IPS-18c (cell line): ENCODE results near the gene HOOK1.
"Not testable (repeated sequence)": the region's sequence is repeated elsewhere in the genome, so short reads cannot be mapped to it uniquely, and the experiment has no call there.

Experiments used
- H3K4me3 ChIP-seq: 2 replicates; pipeline ENCODE4 v1.7.0; 2013; ENCODE audit warnings: low read depth, mild to moderate bottlenecking, low read length, moderate library complexity; ENCODE audit not compliant: insufficient read depth
- H3K9me3 ChIP-seq: one replicate; pipeline ENCODE4 v1.6.1; 2013; ENCODE audit warnings: mild to moderate bottlenecking, low read length, moderate library complexity; ENCODE audit not compliant: control insufficient read depth, insufficient read depth

Gene HOOK1

DNA sequence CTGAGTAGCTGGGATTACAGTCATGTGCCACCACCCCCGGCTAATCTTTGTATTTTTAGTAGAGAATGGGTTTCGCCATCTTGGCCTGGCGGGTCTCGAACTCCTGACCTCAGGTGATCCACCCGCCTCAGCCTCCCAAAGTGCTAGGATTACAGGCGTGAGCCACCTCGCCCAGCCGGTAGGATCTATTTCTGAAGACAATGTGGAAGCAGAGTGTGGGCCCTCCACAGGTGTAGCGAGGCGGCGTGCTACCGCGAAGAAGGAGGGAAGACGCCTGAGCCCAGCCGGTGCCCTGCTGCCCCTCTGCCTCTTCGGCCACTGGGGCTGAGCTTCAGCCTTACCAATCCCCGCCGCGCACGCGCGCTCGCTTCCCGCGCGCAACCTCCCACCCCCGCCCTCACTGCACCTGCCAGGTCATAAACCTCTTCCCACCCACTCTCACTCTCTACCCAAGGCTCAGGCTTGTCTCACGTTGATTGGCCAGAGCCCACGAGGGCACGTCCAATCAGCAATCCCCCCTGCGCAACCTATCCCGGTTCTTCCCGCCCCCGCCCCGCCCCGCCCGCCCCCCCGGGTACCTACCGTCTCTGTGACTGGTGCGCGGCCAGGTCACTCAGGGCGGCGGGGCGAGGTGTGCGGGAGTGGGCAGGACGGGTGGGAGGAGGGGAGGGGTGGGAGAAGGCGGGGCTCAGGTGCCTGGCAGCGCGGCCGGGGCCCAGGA lies 409 bp upstream of the HOOK1 start:
- Histone ChIP-seq H3K4me3 (peak overlapping the region; percentile 75; the same call in 1 of the 2 replicates), H3K9me3 (peaks cover 2% of the 10 kb centered on the region)

DNA sequence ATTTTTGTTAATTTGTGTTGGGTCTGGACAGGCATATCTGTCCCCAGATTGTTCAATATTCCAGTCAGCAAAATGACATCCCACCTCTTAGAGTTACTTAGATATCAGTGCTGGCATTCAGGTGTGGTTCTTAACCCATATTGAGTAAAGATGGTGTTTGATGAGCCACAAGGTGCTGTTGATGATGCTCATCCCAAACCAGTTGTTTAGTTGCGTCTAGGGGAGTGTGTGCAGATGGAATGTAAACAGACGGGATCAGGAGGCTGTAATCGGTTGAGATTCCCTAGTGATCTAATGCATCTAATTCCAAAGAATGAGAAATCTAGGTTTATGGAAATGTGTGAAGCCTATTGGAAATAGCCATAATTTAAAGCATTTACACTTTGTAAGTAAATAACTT lies 1.1 kb downstream of the HOOK1 start:
- peak overlapping the region; percentile 75 for H3K4me3 ChIP-seq

DNA sequence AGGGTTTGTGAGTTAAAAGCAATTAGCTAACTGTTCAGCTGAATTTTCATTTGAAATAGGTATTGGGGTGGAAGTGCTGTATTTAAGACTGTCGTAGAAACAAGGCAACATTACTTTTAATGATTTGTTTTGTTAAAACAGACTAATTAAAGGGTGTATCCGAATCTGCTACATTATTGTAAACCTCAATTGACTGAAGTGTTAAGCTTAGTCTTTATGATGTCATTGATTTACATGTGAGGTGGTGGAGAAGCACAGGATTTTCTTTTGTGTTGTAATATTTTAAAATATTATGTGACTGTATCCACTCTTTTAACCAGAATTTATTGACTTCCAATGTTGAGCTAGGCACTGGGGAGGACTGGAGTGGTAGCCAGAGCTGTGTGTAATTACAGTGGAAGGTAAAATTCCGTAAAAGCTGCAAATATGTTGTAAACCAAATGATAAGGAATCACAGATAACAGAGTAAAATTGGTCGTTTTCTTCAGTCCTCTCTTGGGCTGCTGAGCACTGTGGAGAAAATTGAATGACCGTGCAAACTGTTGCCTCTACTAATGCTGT lies 1.6 kb downstream of the HOOK1 start:
- Histone ChIP-seq H3K4me3 (no peak overlapping the region), H3K9me3 (peaks cover 2% of the 10 kb centered on the region)

More for the DNA sequence above, 1.1 kb downstream of the HOOK1 start:
- H3K9me3 ChIP-seq: peaks cover 2% of the 10 kb centered on the region

DNA sequence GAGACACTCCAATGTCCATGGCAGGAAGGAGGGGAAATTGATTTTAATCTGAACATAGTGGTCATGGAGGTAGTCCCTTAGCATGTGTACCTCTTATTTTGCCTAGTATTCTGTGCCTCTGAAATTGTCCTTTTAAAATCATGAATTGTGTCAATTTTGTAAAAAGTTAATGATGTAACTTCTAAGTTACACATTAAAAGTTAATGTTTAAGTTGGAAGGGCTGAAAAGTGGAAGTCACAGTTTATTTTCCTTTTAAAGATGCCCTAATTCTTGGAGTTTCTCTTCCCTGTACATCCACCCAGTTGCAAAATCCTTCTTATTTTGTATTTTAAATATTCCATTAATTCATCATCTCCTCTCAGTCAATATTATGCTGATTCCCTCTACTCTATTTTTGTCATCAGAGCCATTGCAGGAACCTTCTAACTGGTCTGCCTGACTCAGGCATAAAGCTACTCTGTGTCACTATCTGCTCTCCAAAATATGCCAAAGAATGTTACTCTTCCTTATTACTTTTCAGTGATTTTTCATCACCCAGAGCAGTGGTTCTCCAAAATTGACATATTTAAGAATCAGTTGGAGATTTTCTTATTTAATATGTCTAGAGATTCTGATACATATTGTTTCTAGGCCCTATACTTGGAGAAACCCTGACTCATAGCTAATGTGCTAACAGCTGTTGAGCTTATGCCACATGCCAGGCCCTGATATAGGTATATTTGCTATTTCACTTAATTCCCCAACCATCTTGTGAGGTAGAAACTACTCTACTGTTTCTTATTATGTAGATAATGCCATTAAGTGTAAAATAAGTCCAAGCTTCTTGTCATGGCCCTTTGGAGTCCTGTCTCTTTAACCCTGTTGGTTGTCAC lies 5.1 kb downstream of the HOOK1 start:
- no peak overlapping the region for H3K4me3 ChIP-seq
- H3K9me3 ChIP-seq: peaks cover 2% of the 10 kb centered on the region

DNA sequence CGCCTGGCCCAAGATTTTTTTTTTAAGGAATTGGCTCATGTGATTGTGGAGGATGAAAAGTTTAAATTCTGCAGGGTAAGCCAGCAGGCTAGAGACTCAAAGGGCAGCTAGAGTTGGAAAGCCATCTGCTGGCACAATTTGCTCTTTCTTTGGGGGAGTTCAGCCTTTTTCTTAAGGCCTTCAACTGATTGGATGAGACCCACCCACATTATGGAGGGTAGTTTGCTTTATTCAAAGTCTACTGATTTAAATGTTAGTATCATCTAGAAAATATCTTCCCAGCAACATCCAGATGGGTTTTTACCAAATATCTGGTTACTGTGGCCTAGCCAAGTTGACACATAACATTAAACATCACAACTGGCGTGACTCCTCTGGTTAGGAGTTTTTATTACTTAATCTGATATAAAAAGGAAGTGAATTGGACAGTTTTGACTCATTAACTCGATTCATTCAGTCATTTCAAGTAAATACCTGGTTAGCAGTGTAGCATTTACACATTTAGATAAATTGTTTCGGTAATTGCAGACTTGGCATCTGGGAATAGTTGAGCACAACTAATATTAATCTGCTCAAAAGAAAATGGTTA lies 12.4 kb downstream of the HOOK1 start:
- no peak overlapping the region for H3K4me3 ChIP-seq
- no peaks in the 10 kb centered on the region for H3K9me3 ChIP-seq

DNA sequence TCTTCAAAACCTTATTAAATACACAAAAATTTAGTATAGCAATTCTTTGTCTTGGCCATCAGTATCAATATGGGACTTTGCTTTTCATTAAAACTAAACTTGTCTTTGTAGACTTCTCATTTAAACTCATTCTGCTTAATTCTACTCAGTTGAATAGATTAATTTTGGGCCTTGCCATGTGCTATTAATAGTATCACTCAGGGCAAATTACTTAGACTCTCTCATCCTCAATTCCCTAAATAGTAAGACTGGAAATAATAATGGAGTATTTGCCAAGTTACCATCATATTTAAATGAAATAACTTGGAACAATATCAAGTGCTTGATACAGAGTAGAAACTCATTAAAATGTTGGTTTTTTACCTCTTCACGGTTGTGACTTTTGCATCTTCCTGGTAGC lies 13.4 kb downstream of the HOOK1 start:
- Histone ChIP-seq H3K4me3 (no peak overlapping the region), H3K9me3 (no peaks in the 10 kb centered on the region)

DNA sequence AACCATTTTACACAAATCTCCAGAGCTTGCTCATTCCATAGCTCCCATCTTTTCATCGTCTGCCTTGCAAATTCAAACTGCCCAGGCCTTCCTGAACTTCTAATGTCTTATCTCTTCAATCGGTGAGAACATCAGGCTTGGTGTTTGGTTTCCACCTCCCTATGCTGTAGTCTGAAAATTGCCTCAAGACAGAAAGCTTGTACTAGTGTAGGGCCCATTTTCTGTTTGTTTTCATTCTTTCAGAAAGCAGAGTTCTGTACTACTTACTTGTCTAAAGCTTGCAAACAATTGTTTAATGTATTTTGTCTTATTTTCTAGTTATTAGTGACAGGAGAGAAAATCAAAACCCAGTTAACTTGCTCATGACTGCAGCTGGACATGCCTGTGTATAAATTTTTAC lies 16.8 kb downstream of the HOOK1 start:
- no peak overlapping the region for H3K4me3 ChIP-seq
- H3K9me3 ChIP-seq: no peaks in the 10 kb centered on the region

DNA sequence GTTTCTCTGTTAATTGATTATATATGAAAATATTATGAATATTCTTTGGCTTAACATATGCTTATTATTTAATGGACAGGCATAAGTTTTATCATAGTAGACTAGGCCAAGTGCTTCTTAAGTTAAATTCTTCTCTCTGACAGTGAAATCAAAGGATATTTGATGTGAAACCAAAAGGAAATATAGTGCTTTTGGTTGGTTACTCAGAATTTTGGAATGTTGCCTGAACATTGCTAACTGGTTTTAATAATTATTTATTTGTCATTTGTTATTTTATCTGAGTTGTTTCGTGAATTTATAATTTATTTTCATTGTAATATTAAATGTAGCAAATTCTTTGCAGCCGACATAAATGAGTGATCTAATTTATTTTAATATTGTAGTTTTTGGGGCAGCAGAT lies 18.3 kb downstream of the HOOK1 start:
- no peaks in the 10 kb centered on the region for H3K9me3 ChIP-seq
- no peak overlapping the region for H3K4me3 ChIP-seq

DNA sequence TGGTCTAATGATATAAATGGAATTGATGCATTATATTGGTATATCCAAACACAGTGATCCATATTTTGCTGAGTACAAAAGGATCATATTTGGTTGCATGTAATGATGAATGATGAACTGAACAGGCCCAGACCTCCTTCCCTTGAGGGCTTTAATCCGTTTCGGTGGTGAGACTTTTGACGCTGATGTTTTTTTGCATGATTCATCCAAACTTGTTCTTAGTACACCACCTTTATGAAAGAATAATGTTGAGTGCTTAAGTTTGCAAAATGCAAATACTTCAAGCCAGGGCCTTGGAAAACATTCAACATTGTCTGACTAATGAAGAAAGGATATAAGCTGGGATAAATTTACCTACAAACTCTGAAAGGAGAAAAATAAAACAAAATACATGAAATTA lies 19.2 kb downstream of the HOOK1 start:
- Histone ChIP-seq H3K4me3 (no peak overlapping the region), H3K9me3 (no peaks in the 10 kb centered on the region)

DNA sequence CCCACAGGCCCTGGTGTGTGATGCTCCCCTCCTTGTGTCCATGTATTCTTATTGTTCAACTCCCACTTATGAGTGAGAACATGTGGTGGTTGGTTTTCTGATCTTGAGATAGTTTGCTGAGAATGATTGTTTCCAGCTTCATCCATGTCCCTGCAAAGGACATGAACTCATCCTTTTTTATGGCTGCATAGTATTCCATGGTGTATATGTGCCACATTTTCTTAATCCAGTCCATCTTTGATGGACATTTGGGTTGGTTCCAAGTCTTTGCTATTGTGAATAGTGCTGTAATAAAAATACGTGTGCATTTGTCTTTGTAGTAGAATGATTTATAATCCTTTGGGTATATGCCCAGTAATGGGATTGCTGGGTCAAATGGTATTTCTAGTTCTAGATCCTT lies 23.1 kb downstream of the HOOK1 start:
- H3K9me3 ChIP-seq, H3K4me3 ChIP-seq: not testable (repeated sequence)

DNA sequence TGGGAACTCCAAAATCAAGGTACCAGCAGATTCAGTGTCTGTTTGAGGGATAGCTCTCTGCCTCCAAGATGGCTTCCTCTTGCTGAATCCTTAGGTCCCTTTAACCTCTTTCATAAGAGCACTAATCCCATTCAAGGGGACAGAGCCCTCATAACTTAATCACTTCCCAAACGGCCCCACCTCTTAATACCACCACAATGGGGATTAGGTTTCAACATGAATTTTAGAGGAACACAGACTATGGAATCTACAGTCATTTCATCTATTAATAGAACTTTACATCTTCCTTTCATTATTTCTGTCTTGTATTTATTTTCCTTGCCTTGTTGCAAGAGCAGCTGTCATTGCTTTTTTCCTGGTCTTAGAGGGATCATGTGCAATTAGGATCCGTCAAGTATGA lies 30.3 kb downstream of the HOOK1 start:
- no peaks in the 10 kb centered on the region for H3K9me3 ChIP-seq
- no peak overlapping the region for H3K4me3 ChIP-seq

DNA sequence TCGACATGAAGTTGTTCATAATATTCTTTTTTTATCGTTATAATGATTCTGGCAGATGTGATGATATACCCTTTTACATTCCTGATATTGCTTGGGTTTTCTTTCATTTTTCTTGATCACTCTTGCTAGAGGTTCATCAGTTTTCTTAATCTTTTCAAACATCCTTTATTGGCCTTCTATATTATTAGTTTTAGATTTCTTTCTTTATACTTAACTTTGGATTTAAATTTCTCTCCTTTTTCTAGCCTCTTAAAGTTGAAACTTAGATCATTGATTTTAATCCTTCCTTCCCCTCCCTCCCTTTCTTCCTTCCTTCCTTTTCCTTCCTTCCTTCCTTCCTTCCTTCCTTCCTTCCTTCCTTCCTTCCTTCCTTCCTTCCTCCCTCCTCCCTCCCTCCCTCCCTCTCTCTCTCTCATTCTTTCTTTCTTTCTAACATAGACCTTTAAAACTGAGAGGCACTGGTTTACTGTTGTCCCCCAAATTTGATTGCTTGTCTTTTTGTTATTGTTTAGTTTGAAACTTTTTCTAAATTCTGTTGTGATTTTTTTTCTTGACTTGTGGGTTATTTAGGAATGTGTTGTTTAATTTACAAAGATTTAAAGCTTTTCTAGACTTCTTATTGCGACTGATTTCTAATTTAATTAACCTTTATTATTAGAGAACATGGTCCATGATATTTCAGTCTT lies 31.6 kb downstream of the HOOK1 start:
- no peaks in the 10 kb centered on the region for H3K9me3 ChIP-seq
- H3K4me3 ChIP-seq: no peak overlapping the region

DNA sequence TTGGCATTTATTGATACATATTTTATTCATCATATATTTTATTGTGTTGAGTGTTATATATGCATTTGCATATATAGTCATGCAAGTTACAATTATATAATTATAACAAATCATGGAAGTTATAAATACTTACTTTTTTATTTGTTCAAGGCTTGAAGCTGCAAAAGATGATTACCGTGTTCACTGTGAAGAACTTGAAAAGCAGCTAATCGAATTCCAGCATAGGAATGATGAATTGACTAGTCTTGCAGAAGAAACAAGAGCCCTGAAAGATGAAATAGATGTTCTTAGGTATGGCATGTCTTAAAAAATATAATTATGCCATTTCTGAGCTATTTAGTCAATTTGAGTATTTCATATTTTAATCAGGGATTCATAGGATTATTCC lies 32.1 kb downstream of the HOOK1 start:
- no peaks in the 10 kb centered on the region for H3K9me3 ChIP-seq
- H3K4me3 ChIP-seq: no peak overlapping the region

DNA sequence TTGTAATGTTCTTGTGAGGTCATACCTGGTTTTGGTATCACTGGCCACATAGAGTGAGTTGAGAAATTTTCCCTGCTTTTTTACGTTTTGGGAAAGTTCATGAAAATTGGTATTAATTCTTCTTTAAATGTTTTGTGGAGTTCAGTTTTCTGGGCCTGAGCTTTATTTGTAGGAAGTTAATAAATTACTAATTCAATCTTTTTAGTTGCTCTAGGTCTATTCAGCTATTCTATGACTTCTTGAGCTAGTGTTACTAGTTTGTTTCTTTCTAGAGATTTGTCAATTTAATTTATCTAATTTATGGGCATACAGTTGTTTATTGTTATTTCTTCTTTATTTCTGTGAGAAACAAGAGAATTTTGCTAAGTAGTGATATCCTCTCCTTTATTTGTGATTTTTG lies 37.4 kb downstream of the HOOK1 start:
- no peaks in the 10 kb centered on the region for H3K9me3 ChIP-seq
- no peak overlapping the region for H3K4me3 ChIP-seq

DNA sequence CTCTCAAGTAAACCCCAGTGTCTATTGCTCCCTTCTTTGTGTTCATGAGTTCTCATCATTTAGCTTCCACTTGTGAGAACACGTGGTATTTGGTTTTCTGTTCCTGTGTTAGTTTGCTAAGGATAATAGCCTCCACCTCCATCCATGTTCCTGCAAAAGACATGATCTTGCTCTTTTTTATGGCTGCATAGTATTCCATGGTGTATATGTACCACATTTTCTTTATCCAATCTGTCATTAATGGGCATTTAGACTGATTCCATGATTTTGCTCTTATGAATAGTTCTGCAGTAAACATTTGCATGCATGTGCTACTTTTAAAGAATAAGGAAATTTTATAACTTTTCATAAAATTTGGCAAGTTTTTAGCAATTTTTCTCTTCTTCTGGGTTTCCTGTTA lies 40.5 kb downstream of the HOOK1 start:
- not testable (repeated sequence) for H3K9me3 ChIP-seq, H3K4me3 ChIP-seq

DNA sequence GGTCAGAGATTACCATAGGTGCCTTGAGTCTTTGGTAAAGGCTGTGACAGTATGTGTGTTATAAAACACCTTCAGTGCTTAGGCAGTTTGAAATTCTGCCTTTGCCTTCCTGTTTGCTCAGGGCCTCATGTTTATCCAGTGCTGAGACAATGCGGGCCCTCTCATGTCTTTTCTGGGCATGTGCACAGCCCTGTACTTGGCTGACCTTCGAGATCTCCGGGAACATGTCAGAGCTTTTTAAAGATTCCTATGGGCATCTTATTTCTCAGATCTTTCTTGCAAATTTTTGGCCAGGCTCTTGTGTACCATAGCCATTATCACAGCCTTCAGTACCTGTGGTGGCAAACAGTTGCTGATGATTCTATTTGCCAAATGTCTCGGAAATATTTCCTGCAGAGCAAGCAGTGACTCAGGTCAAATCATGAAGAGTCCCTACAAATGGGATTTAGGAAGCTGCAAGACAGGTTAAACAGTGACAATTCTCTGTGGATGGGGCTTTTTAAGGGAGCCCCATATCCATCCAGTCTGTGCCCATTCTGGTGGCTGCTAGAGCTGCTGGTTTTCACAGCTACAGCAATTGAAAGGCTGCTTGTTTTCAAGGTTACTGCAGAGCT lies 42.1 kb downstream of the HOOK1 start:
- Histone ChIP-seq H3K9me3 (no peaks in the 10 kb centered on the region), H3K4me3 (no peak overlapping the region)
